OCI-LY7 (cell line): Measurements from ENCODE around the gene USE1.

Experiments used
- EZH2phosphoT487 ChIP-seq: fragments of 200-600 bp; sonication (generic); IDR thresholded peaks from 2 replicates; pipeline ENCODE4 v1.6.1; 2018; ENCODE audit warnings: low read depth, borderline replicate concordance, mild to moderate bottlenecking, mixed run types, antibody characterized with exemption, low read length, moderate library complexity, mixed read lengths
- TF ChIP-seq, protein P1 (sequence below): fragments of 200-600 bp; sonication (generic); conservative IDR thresholded peaks from 2 replicates; pipeline ENCODE4 v1.5.1; 2014; ENCODE audit warnings: mild to moderate bottlenecking, antibody characterized with exemption, low read length, moderate library complexity, mixed read lengths

DNA sequence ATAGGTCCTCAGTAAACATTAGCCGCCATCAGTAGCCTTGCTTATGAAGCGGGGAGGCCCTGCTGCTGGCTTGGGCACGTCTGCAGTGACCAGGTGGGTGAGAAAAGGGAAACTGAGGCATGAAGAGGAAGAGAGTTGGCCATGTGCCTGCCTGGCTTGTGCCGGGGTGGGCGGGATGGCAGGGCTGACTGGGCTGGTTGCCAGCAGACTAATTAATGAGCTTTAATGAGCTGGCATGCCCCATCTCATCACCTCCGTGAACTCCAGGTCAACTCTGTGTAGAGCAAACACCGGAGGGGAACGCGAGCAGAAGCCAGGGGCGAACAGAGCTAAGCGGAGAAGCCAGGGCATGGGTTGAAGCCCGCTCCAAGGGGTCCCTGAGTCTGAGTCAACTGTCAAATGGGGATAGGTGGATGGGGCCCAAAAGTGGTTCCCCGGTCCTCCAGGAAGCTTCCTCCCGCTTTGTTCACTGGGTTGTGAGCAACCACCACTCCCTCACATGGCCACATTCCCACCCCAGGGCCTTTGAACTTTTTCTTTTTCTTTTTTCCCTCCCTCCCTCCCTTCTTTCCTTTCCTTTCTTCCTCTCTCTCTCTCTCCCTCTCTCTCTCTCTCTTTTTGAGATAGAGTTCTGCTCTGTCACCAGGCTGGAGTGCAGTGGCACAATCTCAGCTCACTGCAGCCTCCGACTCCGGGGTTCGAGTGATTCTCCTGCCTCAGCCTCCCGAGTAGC lies 21.8 kb downstream of the USE1 start:
- TF ChIP-seq, protein P1, sequence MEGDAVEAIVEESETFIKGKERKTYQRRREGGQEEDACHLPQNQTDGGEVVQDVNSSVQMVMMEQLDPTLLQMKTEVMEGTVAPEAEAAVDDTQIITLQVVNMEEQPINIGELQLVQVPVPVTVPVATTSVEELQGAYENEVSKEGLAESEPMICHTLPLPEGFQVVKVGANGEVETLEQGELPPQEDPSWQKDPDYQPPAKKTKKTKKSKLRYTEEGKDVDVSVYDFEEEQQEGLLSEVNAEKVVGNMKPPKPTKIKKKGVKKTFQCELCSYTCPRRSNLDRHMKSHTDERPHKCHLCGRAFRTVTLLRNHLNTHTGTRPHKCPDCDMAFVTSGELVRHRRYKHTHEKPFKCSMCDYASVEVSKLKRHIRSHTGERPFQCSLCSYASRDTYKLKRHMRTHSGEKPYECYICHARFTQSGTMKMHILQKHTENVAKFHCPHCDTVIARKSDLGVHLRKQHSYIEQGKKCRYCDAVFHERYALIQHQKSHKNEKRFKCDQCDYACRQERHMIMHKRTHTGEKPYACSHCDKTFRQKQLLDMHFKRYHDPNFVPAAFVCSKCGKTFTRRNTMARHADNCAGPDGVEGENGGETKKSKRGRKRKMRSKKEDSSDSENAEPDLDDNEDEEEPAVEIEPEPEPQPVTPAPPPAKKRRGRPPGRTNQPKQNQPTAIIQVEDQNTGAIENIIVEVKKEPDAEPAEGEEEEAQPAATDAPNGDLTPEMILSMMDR = no peak
- TF ChIP-seq EZH2phosphoT487 = no peak
